Mesenchymal stem cell (in vitro differentiated cells and primary cell): ENCODE data around the gene FURIN.

Experiments used
- DNase-seq: peaks from one replicate; pipeline ENCODE4 v3.0.0-alpha.2; 2013
- H2AFZ ChIP-seq: one replicate; pipeline ENCODE4 v1.6.1; 2013; ENCODE audit warnings: low read depth, mild to moderate bottlenecking, control low read depth, inconsistent platforms, low read length, moderate library complexity
- H2AK5ac ChIP-seq: 2 replicates; pipeline ENCODE4 v1.6.1; 2013; ENCODE audit warnings: low read length, moderate library complexity, mild to moderate bottlenecking, inconsistent platforms; ENCODE audit not compliant: severe bottlenecking
- H2BK120ac ChIP-seq: one replicate; pipeline ENCODE4 v1.6.1; 2013; ENCODE audit warnings: low read depth, mild to moderate bottlenecking, inconsistent platforms, low read length, moderate library complexity
- H2BK12ac ChIP-seq, 2 experiments: one replicate each; pipeline ENCODE4 v1.6.1; 2013; ENCODE audit warnings: inconsistent platforms in 2 of 2, low read length in 2 of 2, mild to moderate bottlenecking in 2 of 2, moderate library complexity in 2 of 2, control low read depth in 1 of 2
- H2BK15ac ChIP-seq: one replicate; pipeline ENCODE4 v1.6.1; 2013; ENCODE audit warnings: mild to moderate bottlenecking, low read depth, inconsistent platforms; ENCODE audit not compliant: poor library complexity, severe bottlenecking
- H2BK5ac ChIP-seq: 2 replicates; pipeline ENCODE4 v1.6.1; 2013; ENCODE audit warnings: low read depth, mild to moderate bottlenecking, low read length, control low read depth, inconsistent platforms; ENCODE audit not compliant: poor library complexity, severe bottlenecking
- H3K14ac ChIP-seq, 2 experiments: one replicate each; pipeline ENCODE4 v1.6.1; 2013; ENCODE audit warnings: inconsistent platforms in 2 of 2, low read length in 2 of 2, control low read depth in 1 of 2, mild to moderate bottlenecking in 1 of 2, moderate library complexity in 1 of 2
- H3K18ac ChIP-seq, 2 experiments: one replicate each; pipeline ENCODE4 v1.6.1; 2013; ENCODE audit warnings: inconsistent platforms in 2 of 2, low read length in 2 of 2, control low read depth in 1 of 2, low read depth in 1 of 2, mild to moderate bottlenecking in 1 of 2
- H3K23ac ChIP-seq, 2 experiments: one replicate each; pipeline ENCODE4 v1.6.1; 2013; ENCODE audit warnings: inconsistent platforms in 2 of 2, low read length in 2 of 2, mild to moderate bottlenecking in 2 of 2, moderate library complexity in 2 of 2, control low read depth in 1 of 2
- H3K27ac ChIP-seq: 2 replicates; pipeline ENCODE4 v1.5.1; 2013; ENCODE audit warnings: mild to moderate bottlenecking, moderate library complexity, low read length, control low read depth, inconsistent platforms; ENCODE audit not compliant: poor library complexity, severe bottlenecking
- H3K27me3 ChIP-seq, 2 experiments: 2 replicates each; pipeline versions ENCODE4 v1.6.1 to v1.7.0; 2013; ENCODE audit warnings: low read length in 2 of 2, mild to moderate bottlenecking in 2 of 2, moderate library complexity in 2 of 2, control low read depth in 1 of 2, inconsistent platforms in 1 of 2; ENCODE audit not compliant: control insufficient read depth in 1 of 2, insufficient read depth in 1 of 2
- H3K36me3 ChIP-seq, 2 experiments: 2 replicates each; pipeline versions ENCODE4 v1.6.1 to v1.7.0; 2013; ENCODE audit warnings: low read length in 2 of 2, control low read depth in 1 of 2, inconsistent platforms in 1 of 2, low read depth in 1 of 2, mild to moderate bottlenecking in 1 of 2; ENCODE audit not compliant: insufficient read depth in 2 of 2, control insufficient read depth in 1 of 2
- H3K4ac ChIP-seq, 2 experiments: one replicate each; pipeline ENCODE4 v1.6.1; 2013; ENCODE audit warnings: inconsistent platforms in 2 of 2, low read length in 2 of 2, mild to moderate bottlenecking in 2 of 2, moderate library complexity in 2 of 2, control low read depth in 1 of 2, low read depth in 1 of 2
- H3K4me1 ChIP-seq: 2 replicates; pipeline ENCODE4 v1.6.1; 2013; ENCODE audit warnings: low read depth, low read length, control low read depth; ENCODE audit not compliant: control insufficient read depth, insufficient read depth
- H3K4me2 ChIP-seq: 2 replicates; pipeline ENCODE4 v1.6.1; 2013; ENCODE audit warnings: low read length, mild to moderate bottlenecking, inconsistent platforms; ENCODE audit not compliant: poor library complexity, severe bottlenecking
- H3K4me3 ChIP-seq, 2 experiments: 2 replicates each; pipeline versions ENCODE4 v1.5.1 to v1.7.0; 2013; ENCODE audit warnings: low read length in 2 of 2, mild to moderate bottlenecking in 2 of 2, control low read depth in 1 of 2, low read depth in 1 of 2; ENCODE audit not compliant: insufficient read depth in 1 of 2
- H3K79me1 ChIP-seq: replicated peaks from 2 replicates; pipeline ENCODE4 v1.6.1; 2013; ENCODE audit warnings: mild to moderate bottlenecking, control low read depth, low read length, inconsistent platforms; ENCODE audit not compliant: poor library complexity, severe bottlenecking
- H3K9ac ChIP-seq: 2 replicates; pipeline ENCODE4 v1.7.0; 2013; ENCODE audit warnings: mild to moderate bottlenecking, low read length, moderate library complexity
- H3K9me3 ChIP-seq: 2 replicates; pipeline ENCODE4 v1.7.0; 2013; ENCODE audit warnings: mild to moderate bottlenecking, low read length; ENCODE audit not compliant: control insufficient read depth
- H4K8ac ChIP-seq: one replicate; pipeline ENCODE4 v1.6.1; 2013; ENCODE audit warnings: inconsistent platforms, mild to moderate bottlenecking, low read length, moderate library complexity
- H4K91ac ChIP-seq: one replicate; pipeline ENCODE4 v1.6.1; 2013; ENCODE audit warnings: mild to moderate bottlenecking, low read length, inconsistent platforms
- WGBS: methylation state at CpG from one replicate; pipeline ENCODE4 v1.1.7; 2013; ENCODE audit warnings: mixed read lengths; 5-methylcytosine and 5-hydroxymethylcytosine counted together

FURIN gene

DNA sequence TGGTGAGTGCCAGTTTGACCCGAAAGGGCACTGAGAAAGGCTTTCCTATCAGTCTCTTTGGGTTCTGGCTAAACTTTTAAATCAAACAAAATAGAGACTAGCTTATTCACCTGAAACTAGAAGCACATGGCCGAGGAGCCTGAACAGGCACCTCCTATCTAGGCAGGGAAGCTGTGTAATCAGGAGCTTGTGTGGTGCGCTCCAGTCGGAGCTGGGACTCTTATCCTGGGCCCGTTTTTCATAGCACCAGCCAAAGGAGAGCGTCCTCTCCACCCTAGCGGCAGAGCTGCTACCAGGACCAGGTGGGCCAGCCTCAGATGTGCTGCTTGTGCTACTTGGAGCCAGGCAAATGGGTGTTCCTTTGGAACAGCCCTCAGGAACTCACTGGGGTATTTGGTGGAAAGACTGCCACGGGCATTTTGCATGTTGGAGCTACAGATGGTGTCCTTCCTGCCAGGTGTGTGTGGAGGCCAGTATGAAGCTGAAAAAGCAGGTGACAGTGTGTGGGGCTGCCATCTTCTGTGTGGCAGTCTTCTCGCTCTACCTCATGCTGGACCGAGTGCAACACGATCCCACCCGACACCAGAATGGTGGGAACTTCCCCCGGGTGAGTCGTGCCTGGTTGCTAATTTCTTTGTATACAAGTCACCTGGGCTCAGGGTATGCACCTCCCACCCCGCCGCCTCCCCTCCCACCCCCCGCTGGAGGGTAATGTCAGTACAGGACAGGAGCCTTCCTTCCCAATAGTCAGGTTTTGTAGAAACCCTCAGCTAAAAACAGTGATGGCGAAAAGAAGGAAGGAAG is 35.5 kb downstream of the FURIN start:
- H3K4me2 ChIP-seq, result peak overlapping the region; percentile 74
- peak; percentile 24 for DNase-seq
- no peaks in the 10 kb centered on the region for H3K27me3 ChIP-seq
- peak overlapping the region in 1 of 2 experiments; percentile 86 for H3K4me3 ChIP-seq
- H2BK15ac ChIP-seq, result no peak overlapping the region
- no peak overlapping the region for H3K27ac ChIP-seq
- no peak overlapping the region for H4K91ac ChIP-seq
- no peak overlapping the region for H3K23ac ChIP-seq
- no peak overlapping the region for H3K14ac ChIP-seq
- H3K9me3 ChIP-seq, result no peaks in the 10 kb centered on the region
- 53% methylated on average over 15 of the region's 18 CpGs for WGBS
- H3K79me1 ChIP-seq, result peaks cover 7% of the 10 kb centered on the region
- H3K9ac ChIP-seq, result peak overlapping the region; percentile 82
- H3K4me1 ChIP-seq, result peaks cover 9% of the 10 kb centered on the region
- no peak overlapping the region for H3K4ac ChIP-seq
- no peak overlapping the region for H2AFZ ChIP-seq
- no peak overlapping the region for H4K8ac ChIP-seq
- H2AK5ac ChIP-seq, result no peak overlapping the region
- peaks cover 25 to 31% of the 10 kb centered on the region in 2 experiments for H3K36me3 ChIP-seq
- no peak overlapping the region for H2BK5ac ChIP-seq
- no peak overlapping the region for H2BK120ac ChIP-seq
- H2BK12ac ChIP-seq, result no peak overlapping the region
- no peak overlapping the region for H3K18ac ChIP-seq

DNA sequence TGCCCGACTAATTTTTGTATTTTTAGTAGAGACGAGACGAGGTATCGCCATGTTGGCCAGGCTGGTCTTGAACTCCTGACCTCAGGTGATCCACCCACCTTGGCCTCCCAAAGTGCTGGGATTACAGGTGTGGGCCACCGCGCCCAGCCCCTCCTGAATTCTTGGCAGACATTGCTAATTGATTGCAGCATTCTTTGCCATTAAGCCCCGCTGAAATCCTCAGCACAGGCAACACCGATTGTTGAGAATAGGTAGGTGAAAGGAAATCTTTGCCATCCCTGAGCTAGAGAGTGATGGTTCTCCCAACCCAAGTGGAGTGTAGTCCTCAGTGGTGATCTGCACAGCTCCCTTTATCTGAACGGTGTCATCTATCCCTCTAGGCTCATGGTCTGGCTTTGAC is 36.4 kb downstream of the FURIN start:
- no peaks in the 10 kb centered on the region for H3K9me3 ChIP-seq
- H3K4me2 ChIP-seq, result no peak overlapping the region
- H2AFZ ChIP-seq, result no peak overlapping the region
- H2BK15ac ChIP-seq, result no peak overlapping the region
- no peak overlapping the region for H3K4me3 ChIP-seq
- H3K14ac ChIP-seq, result no peak overlapping the region
- no peak overlapping the region for H3K4ac ChIP-seq
- no peak overlapping the region for H2BK12ac ChIP-seq
- H3K9ac ChIP-seq, result no peak overlapping the region
- H3K27me3 ChIP-seq, result no peaks in the 10 kb centered on the region
- WGBS, result 99% methylated on average over 9 of the region's 9 CpGs
- no peak overlapping the region for H3K23ac ChIP-seq
- no peak overlapping the region for H3K18ac ChIP-seq
- peaks cover 9% of the 10 kb centered on the region for H3K4me1 ChIP-seq
- H2AK5ac ChIP-seq, result no peak overlapping the region
- no peak overlapping the region for H2BK120ac ChIP-seq
- no peak overlapping the region for H4K91ac ChIP-seq
- no peak overlapping the region for H4K8ac ChIP-seq
- no peak overlapping the region for H3K27ac ChIP-seq
- H2BK5ac ChIP-seq, result no peak overlapping the region
- H3K36me3 ChIP-seq, result peaks cover 30 to 38% of the 10 kb centered on the region in 2 experiments
- peaks cover 7% of the 10 kb centered on the region for H3K79me1 ChIP-seq
- DNase-seq, result no peak

DNA sequence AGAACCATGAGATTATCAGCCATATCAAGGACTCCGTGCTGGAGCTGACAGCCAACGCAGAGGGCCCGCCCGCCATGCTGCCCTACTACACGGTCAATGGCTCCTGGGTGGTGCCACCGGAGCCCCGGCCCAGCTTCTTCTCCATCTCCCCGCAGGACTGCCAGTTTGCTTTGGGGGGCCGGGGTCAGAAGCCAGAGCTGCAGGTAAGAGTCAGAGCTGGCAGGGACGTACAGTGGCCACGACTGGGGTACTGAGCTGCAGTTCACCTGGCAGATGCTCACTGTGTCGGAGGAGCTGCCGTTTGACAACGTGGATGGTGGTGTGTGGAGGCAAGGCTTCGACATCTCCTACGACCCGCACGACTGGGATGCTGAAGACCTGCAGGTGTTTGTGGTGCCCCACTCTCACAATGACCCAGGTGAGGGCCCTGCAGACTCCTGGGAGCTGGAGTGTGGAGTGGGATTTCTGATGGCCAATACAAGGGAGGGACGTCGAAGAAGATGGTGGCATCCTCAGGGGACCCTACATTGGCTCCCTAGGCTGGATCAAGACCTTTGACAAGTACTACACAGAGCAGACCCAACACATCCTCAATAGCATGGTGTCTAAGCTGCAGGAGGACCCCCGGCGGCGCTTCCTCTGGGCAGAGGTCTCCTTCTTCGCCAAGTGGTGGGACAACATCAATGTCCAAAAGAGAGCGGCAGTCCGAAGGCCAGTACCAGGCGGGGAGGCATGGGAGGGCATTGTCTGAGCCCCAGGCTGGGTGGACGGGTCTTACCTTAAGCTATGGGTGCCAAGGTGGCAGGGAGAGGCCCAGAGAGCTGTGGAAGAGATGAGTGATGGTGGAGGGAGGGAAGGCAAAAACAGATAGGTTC is 37.2 kb downstream of the FURIN start:
- Histone ChIP-seq H3K4me1 (peaks cover 9% of the 10 kb centered on the region), H2BK12ac (no peak overlapping the region), H2AFZ (no peak overlapping the region), H3K36me3 (peaks cover 38 to 46% of the 10 kb centered on the region in 2 experiments), H4K91ac (no peak overlapping the region), H3K79me1 (peaks cover 7% of the 10 kb centered on the region), H2AK5ac (no peak overlapping the region), H2BK15ac (no peak overlapping the region), H3K27me3 (no peaks in the 10 kb centered on the region), H4K8ac (no peak overlapping the region), H3K14ac (no peak overlapping the region), H3K4ac (no peak overlapping the region), H3K18ac (no peak overlapping the region), H3K9ac (no peak overlapping the region), H3K4me3 (no peak overlapping the region), H3K4me2 (no peak overlapping the region), H3K23ac (no peak overlapping the region), H3K9me3 (no peaks in the 10 kb centered on the region), H2BK120ac (no peak overlapping the region), H2BK5ac (no peak overlapping the region), H3K27ac (no peak overlapping the region)
- DNase-seq, result no peak
- WGBS, result 98% methylated on average over 28 of the region's 28 CpGs

DNA sequence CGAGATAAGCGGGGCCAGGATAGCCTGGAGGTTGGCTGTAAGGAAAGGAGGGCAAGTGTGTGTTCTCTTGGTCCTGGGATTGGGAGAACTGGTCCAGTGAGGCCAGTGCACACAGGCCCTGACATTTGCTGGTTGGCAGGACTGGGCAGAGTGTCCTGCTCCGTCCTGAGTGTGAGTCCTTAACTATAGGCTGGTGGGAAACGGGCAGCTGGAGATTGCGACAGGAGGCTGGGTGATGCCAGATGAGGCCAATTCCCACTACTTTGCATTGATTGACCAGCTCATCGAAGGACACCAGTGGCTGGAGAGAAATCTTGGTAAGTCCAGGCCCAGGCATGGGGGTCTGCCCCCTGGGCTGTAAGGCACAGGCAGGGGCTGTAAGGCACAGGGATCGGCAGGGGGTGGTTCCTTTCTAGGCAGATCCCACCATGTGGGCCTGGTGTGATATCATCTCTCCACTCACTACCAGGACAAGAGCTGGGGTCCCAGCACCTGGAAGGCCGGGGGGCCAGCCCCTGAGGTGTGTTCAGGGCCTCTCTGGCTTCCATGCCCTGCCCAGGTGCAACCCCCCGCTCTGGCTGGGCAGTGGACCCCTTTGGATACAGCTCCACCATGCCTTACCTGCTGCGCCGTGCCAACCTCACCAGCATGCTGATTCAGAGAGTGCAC is 37.9 kb downstream of the FURIN start:
- no peak overlapping the region for H3K4me2 ChIP-seq

More for the DNA sequence above, 37.9 kb downstream of the FURIN start:
- no peak overlapping the region for H3K9ac ChIP-seq
- WGBS, result 97% methylated on average over 11 of the region's 11 CpGs
- no peak overlapping the region for H2BK120ac ChIP-seq
- H3K4me3 ChIP-seq, result no peak overlapping the region
- no peak overlapping the region for H3K23ac ChIP-seq
- H2BK15ac ChIP-seq, result no peak overlapping the region
- no peak overlapping the region for H3K27ac ChIP-seq
- H3K27me3 ChIP-seq, result no peaks in the 10 kb centered on the region
- H3K14ac ChIP-seq, result no peak overlapping the region
- no peak overlapping the region for H4K8ac ChIP-seq
- no peak overlapping the region for H2BK5ac ChIP-seq
- H3K9me3 ChIP-seq, result no peaks in the 10 kb centered on the region
- H3K4ac ChIP-seq, result no peak overlapping the region
- H3K79me1 ChIP-seq, result peaks cover 7% of the 10 kb centered on the region
- H2BK12ac ChIP-seq, result no peak overlapping the region
- no peak overlapping the region for H2AK5ac ChIP-seq
- DNase-seq, result no peak
- H4K91ac ChIP-seq, result no peak overlapping the region
- peaks cover 46 to 54% of the 10 kb centered on the region in 2 experiments for H3K36me3 ChIP-seq
- no peak overlapping the region for H2AFZ ChIP-seq
- H3K4me1 ChIP-seq, result peaks cover 9% of the 10 kb centered on the region
- no peak overlapping the region for H3K18ac ChIP-seq
